ENCODE results near the gene UBQLNL. TPM values are rescaled to one million over a fixed set of nuclear protein-coding genes. Genes with fewer than 3 reads are reported as not detected.

Gene UBQLNL
- total RNA-seq, 3 donors from 2014 or later, result not detected

DNA sequence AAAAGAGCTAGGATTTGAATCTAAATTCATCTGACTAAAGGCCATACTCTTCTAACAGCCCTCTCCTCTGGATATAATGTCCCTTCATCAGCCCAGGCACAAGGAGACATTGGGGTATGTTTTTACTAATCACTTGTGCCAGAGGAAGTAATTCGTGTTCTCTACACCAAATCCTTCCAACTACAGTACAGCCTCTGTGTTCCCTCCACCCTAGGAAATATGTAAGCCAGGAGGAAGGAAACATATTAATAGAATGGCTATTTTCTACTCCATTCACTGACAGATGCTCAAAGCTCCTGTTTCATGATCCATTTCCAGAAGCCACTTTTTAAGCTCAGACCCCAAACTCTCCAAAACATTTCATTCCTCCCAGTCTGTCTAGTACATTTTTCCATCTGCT lies 12.0 kb upstream of the UBQLNL start:
- H3K36me3 Mint-ChIP-seq (ENCODE audit: insufficient read depth), result no peaks in the 10 kb centered on the region
- H3K9me3 Mint-ChIP-seq, result no peaks in the 10 kb centered on the region
- no peaks in the 10 kb centered on the region for H3K4me1 Mint-ChIP-seq (ENCODE audit: low read depth)
- DNase-seq, result no peak
- H3K4me3 Mint-ChIP-seq, result no peak overlapping the region
- no peak for ATAC-seq
- no peaks in the 10 kb centered on the region for H3K27me3 Mint-ChIP-seq (ENCODE audit: low read depth)

DNA sequence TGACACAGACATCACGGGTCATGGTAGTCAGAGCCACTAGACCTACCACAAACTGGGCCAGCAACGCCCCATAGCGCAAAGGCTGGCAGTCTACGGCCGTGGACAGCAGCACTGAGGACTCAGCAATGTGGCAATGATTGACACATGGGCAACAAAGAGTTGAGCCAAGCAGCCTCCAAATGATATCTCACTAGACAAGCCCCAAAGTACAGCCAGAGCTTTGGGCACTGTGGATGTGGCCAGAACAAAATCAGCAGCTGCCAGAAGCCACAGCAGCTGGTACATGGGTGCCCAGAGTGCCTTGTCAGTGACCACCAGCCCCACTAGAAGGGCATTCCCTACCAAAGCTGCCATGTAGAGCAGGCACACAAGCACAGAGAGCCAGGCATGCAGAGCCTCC lies 11.2 kb upstream of the UBQLNL start:
- Mint-ChIP-seq H3K9me3 (no peaks in the 10 kb centered on the region), H3K4me1 (ENCODE audit: low read depth) (no peaks in the 10 kb centered on the region)
- no peak for ATAC-seq

GRCh38 chr11:5524756-5525155 lies 8.3 kb upstream of the UBQLNL start:
- Mint-ChIP-seq H3K9me3 (no peaks in the 10 kb centered on the region), H3K4me1 (ENCODE audit: low read depth) (no peaks in the 10 kb centered on the region), H3K36me3 (ENCODE audit: insufficient read depth) (no peaks in the 10 kb centered on the region), H3K4me3 (no peak overlapping the region), H3K27me3 (ENCODE audit: low read depth) (no peaks in the 10 kb centered on the region)
- no peak for ATAC-seq
- no peak for DNase-seq

More for the DNA sequence above, 11.2 kb upstream of the UBQLNL start:
- Mint-ChIP-seq H3K36me3 (ENCODE audit: insufficient read depth) (no peaks in the 10 kb centered on the region), H3K4me3 (no peak overlapping the region), H3K27me3 (ENCODE audit: low read depth) (no peaks in the 10 kb centered on the region)
- no peak for DNase-seq

DNA sequence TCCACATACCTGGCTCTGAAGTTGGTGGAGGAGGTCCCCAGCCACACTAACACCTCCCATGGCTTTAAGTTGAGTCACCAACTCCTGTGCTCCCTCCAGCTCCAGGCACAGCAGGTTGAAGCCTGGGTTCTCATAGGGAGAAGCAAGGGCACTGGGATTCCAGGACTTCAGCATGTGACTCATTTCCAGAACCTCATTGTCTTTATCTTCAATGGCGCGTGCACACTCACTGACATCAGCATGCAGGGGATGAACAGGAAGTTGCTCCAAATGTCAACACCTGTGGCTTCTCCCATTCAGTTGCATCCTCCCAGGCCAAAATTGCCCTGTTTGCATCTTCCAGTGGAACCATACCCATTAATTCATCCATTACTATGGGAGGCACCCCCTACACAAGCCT lies 5.8 kb upstream of the UBQLNL start:
- no peaks in the 10 kb centered on the region for H3K9me3 Mint-ChIP-seq
- no peak for ATAC-seq
- no peaks in the 10 kb centered on the region for H3K27me3 Mint-ChIP-seq (ENCODE audit: low read depth)
- DNase-seq, result no peak
- no peak overlapping the region for H3K4me3 Mint-ChIP-seq
- no peaks in the 10 kb centered on the region for H3K36me3 Mint-ChIP-seq (ENCODE audit: insufficient read depth)
- no peaks in the 10 kb centered on the region for H3K4me1 Mint-ChIP-seq (ENCODE audit: low read depth)

DNA sequence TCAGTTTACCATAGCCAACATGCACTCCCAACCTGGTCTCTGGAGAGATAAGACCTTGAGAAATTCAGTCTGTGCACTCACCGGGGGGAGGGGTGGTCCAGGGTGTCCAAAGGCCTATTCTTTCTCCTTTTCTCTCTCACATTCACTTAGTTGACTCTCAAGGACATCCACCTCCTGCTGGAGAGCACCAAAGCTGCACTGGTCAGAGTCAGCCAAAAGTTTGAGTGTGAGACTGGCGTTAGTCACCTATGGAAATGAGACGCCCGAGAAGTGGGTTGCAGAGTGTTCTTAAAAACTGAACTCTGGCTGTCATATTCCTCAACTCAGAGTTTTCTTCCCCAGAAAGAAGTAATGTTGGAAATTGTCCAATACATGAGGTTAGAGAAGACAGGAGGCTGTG lies 5.0 kb upstream of the UBQLNL start:
- Mint-ChIP-seq H3K36me3 (ENCODE audit: insufficient read depth) (no peaks in the 10 kb centered on the region), H3K4me1 (ENCODE audit: low read depth) (no peaks in the 10 kb centered on the region), H3K9me3 (no peaks in the 10 kb centered on the region), H3K4me3 (no peak overlapping the region), H3K27me3 (ENCODE audit: low read depth) (no peaks in the 10 kb centered on the region)
- no peak for ATAC-seq
- DNase-seq, result no peak

GRCh38 chr11:5514841-5515240 lies 1.7 kb downstream of the UBQLNL start:
- H3K9me3 Mint-ChIP-seq, result no peaks in the 10 kb centered on the region
- ATAC-seq (no peak), DNase-seq (no peak)
- no peaks in the 10 kb centered on the region for H3K27me3 Mint-ChIP-seq (ENCODE audit: low read depth)
- no peaks in the 10 kb centered on the region for H3K36me3 Mint-ChIP-seq (ENCODE audit: insufficient read depth)
- H3K4me1 Mint-ChIP-seq (ENCODE audit: low read depth), result no peaks in the 10 kb centered on the region
- H3K4me3 Mint-ChIP-seq, result no peak overlapping the region

- no peak for ATAC-seq
- Mint-ChIP-seq H3K36me3 (ENCODE audit: insufficient read depth) (no peaks in the 10 kb centered on the region), H3K9me3 (no peaks in the 10 kb centered on the region), H3K4me3 (no peak within 1 kb of the TSS), H3K27me3 (ENCODE audit: low read depth) (peaks cover 2% of the 10 kb centered on the region), H3K4me1 (ENCODE audit: low read depth) (no peaks in the 10 kb centered on the region)
- DNase-seq, result no peak
Observed at GRCh38 chr11:5509803-5510202, 6.7 kb downstream of the UBQLNL start, which contains the start of gene UBQLN3. UBQLN3 (minus strand) TSS chr11:5509957; CDS start chr11:5509558, 399 bp downstream.

DNA sequence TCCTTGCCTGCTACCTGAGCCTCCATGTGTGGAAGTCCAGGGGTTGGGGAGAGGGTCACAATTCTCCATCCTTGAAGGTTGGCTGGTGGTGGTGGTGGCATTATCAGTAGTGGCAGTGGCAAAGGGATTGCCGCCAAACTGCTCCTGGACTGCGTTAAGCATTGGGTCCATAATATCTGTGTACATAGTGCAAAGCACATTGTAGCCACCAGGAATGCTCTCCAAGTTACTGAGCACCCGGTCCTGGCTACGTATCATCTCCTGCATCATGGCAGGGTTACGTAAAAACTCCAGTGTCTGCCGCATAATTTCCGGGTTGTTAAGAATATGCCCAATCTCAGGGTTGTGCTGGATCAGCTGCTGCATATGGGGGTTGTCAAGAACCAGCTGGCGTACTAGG lies 7.9 kb downstream of the UBQLNL start:
- H3K36me3 Mint-ChIP-seq (ENCODE audit: insufficient read depth), result no peaks in the 10 kb centered on the region
- H3K27me3 Mint-ChIP-seq (ENCODE audit: low read depth), result peaks cover 2% of the 10 kb centered on the region
- ATAC-seq (no peak), DNase-seq (no peak)
- H3K9me3 Mint-ChIP-seq, result no peaks in the 10 kb centered on the region
- H3K4me3 Mint-ChIP-seq, result no peak overlapping the region
- H3K4me1 Mint-ChIP-seq (ENCODE audit: low read depth), result no peaks in the 10 kb centered on the region

- no peak for ATAC-seq
- no peaks in the 10 kb centered on the region for H3K4me1 Mint-ChIP-seq (ENCODE audit: low read depth)
- no peaks in the 10 kb centered on the region for H3K9me3 Mint-ChIP-seq
- no peak for DNase-seq
- H3K27me3 Mint-ChIP-seq (ENCODE audit: low read depth), result peaks cover 2% of the 10 kb centered on the region
- no peaks in the 10 kb centered on the region for H3K36me3 Mint-ChIP-seq (ENCODE audit: insufficient read depth)
- H3K4me3 Mint-ChIP-seq, result no peak overlapping the region
Observed at GRCh38 chr11:5507933-5508305, 8.6 kb downstream of the UBQLNL start.

- Mint-ChIP-seq H3K4me1 (ENCODE audit: low read depth) (no peaks in the 10 kb centered on the region), H3K27me3 (ENCODE audit: low read depth) (peaks cover 2% of the 10 kb centered on the region), H3K36me3 (ENCODE audit: insufficient read depth) (no peaks in the 10 kb centered on the region), H3K4me3 (no peak overlapping the region), H3K9me3 (no peaks in the 10 kb centered on the region)
- no peak for DNase-seq
- no peak for ATAC-seq
Observed at GRCh38 chr11:5507177-5507932, 9.1 kb downstream of the UBQLNL start.

- peaks cover 2% of the 10 kb centered on the region for H3K27me3 Mint-ChIP-seq (ENCODE audit: low read depth)
- H3K4me3 Mint-ChIP-seq, result no peak overlapping the region
- no peaks in the 10 kb centered on the region for H3K36me3 Mint-ChIP-seq (ENCODE audit: insufficient read depth)
- no peak for ATAC-seq
- no peaks in the 10 kb centered on the region for H3K9me3 Mint-ChIP-seq
- no peak for DNase-seq
- no peaks in the 10 kb centered on the region for H3K4me1 Mint-ChIP-seq (ENCODE audit: low read depth)
Observed at GRCh38 chr11:5505363-5506048, 11.0 kb downstream of the UBQLNL start.

GRCh38 chr11:5504403-5504921 lies 12.0 kb downstream of the UBQLNL start:
- Mint-ChIP-seq H3K27me3 (ENCODE audit: low read depth) (peaks cover 2% of the 10 kb centered on the region), H3K4me1 (ENCODE audit: low read depth) (no peaks in the 10 kb centered on the region), H3K36me3 (ENCODE audit: insufficient read depth) (no peaks in the 10 kb centered on the region), H3K9me3 (no peaks in the 10 kb centered on the region), H3K4me3 (no peak overlapping the region)
- ATAC-seq (no peak), DNase-seq (no peak)

GRCh38 chr11:5500393-5500801 lies 16.1 kb downstream of the UBQLNL start:
- Mint-ChIP-seq H3K4me1 (ENCODE audit: low read depth) (no peaks in the 10 kb centered on the region), H3K4me3 (no peak overlapping the region), H3K27me3 (ENCODE audit: low read depth) (no peaks in the 10 kb centered on the region), H3K36me3 (ENCODE audit: insufficient read depth) (no peaks in the 10 kb centered on the region), H3K9me3 (no peaks in the 10 kb centered on the region)
- DNase-seq (no peak), ATAC-seq (no peak)

GRCh38 chr11:5499671-5500070 lies 16.8 kb downstream of the UBQLNL start:
- Mint-ChIP-seq H3K27me3 (ENCODE audit: low read depth) (no peaks in the 10 kb centered on the region), H3K36me3 (ENCODE audit: insufficient read depth) (no peaks in the 10 kb centered on the region), H3K4me3 (no peak overlapping the region), H3K9me3 (no peaks in the 10 kb centered on the region), H3K4me1 (ENCODE audit: low read depth) (no peaks in the 10 kb centered on the region)
- DNase-seq, result no peak
- ATAC-seq, result no peak
